Ovary (tissue), 9 donors: ENCODE results near the gene CATSPER4. TPM values are rescaled to one million over a fixed set of nuclear protein-coding genes. Genes with fewer than 3 reads are reported as not detected.

Experiments
- DNase-seq, 5 donors: peaks; one replicate each; pipeline ENCODE4 v3.0.0-alpha.2; 2019 to 2020
- H3K27ac ChIP-seq, 2 donors: fragments of 200-600 bp; one replicate each; pipeline versions ENCODE4 v1.5.1 to v1.8.0; 2019 to 2022
- H3K27me3 ChIP-seq: fragments of 200-600 bp; one replicate; pipeline ENCODE4 v1.8.0; 2022
- H3K36me3 ChIP-seq: fragments of 200-600 bp; sonication (generic); one replicate; pipeline ENCODE4 v1.5.1; 2019
- H3K4me1 ChIP-seq: one replicate; pipeline ENCODE4 v1.8.1; 2013; ENCODE audit warnings: mild to moderate bottlenecking, moderate library complexity; ENCODE audit not compliant: insufficient read depth
- H3K4me3 ChIP-seq: fragments of 200-600 bp; sonication (generic); one replicate; pipeline ENCODE4 v1.5.1; 2017
- H3K9me3 ChIP-seq, 2 donors: fragments of 200-600 bp in 1 of 2; sonication (generic) in 1 of 2; one replicate each; pipeline versions ENCODE4 v1.5.1 to v1.8.1; 2013 to 2019; ENCODE audit warnings: mild to moderate bottlenecking in 1 of 2, moderate library complexity in 1 of 2
- CTCF ChIP-seq, 3 donors: fragments of 450-650 bp in 2 of 3; fragments of 200-600 bp in 1 of 3; IDR thresholded peaks; one replicate each; pipeline versions ENCODE4 v1.5.1 to v1.8.0; 2016 to 2022; ENCODE audit warnings: antibody characterized with exemption in 3 of 3, mild to moderate bottlenecking in 1 of 3
- EP300 ChIP-seq: sonication (generic); formaldehyde crosslinking; IDR thresholded peaks from one replicate; pipeline ENCODE4 v1.6.1; 2017; ENCODE audit warnings: antibody characterized with exemption
- POLR2A ChIP-seq: fragments of 450-650 bp; IDR thresholded peaks from one replicate; pipeline ENCODE4 v1.6.1; 2017; ENCODE audit warnings: antibody characterized with exemption, mild to moderate bottlenecking, moderate library complexity
- WGBS, 3 donors: extraction: QIAGEN DNeasy Blood & Tissue Kit in 1 of 3; methylation state at CpG; one replicate each; pipeline versions ENCODE4 v1.1.5 to v1.1.7; 2013 to 2017; 5-methylcytosine and 5-hydroxymethylcytosine counted together
- intact Hi-C, 4 donors: fragments of 100-400 bp; cut with DNase I; formaldehyde crosslinking; loops; one replicate each; pipeline versions ENCODE4 v1.11.0 to v1.15.1; 2022 to 2023
- polyA plus RNA-seq, 2 donors: library from polyadenylated mRNA; stranded (reverse); fragments of 200-250 nt in 1 of 2; fragments of 350-450 nt in 1 of 2; fragmentation: Illumina TruSeq in 1 of 2; extraction: RNeasy Lipid Tissue Mini Kit (QIAGEN cat#74804) in 1 of 2; gene quantifications; one replicate each; pipeline ENCODE4 v1.2.3, GENCODE V29; 2013 to 2014
- total RNA-seq, 7 donors: library from RNA; depleted of rRNA in 2 of 7; stranded (reverse); fragments of >200 nt in 2 of 7; fragmentation: NEBNext Ultra II Directional in 3 of 7; extraction: Animal tissue kit (Norgen Biotek cat#: 25700) in 3 of 7; gene quantifications; one replicate each; pipeline versions ENCODE4 v1.1.0 to v1.2.4, GENCODE V29; 2016 to 2023
- donor health status: DM: no; HTN: no; CAD: no; lungs with moderate emphysema.
- donor health status: DM: no; HTN: no; CAD: no.
- donor health status: Bipolar disorder and iron deficiency.
- donor health status: DM: yes; HTN: yes; CAD: no.
- donor health status: DM: no; HTN: no; CAD: no.
- donor health status: DM: yes; HTN: yes; CAD: no.

Gene CATSPER4
- total and polyA plus RNA-seq, 9 donors: not detected

GRCh38 chr1:26148887-26149286 is 41.5 kb upstream of the CATSPER4 start:
- H3K9me3 ChIP-seq: no peaks in the 10 kb centered on the region
- no peaks in the 10 kb centered on the region for H3K36me3 ChIP-seq
- intact Hi-C loops: loop anchor here (5.0 to 10.0 kb wide), 2 partner anchors 47 to 114 kb away; no protein-coding TSS in a partner anchor
- no peak for DNase-seq
- H3K27ac ChIP-seq: no peak overlapping the region
- H3K4me1 ChIP-seq: no peaks in the 10 kb centered on the region
- no peaks in the 10 kb centered on the region for H3K27me3 ChIP-seq
- no peak overlapping the region for H3K4me3 ChIP-seq
- TF ChIP-seq EP300 (no peak), POLR2A (no peak), CTCF (IDR thresholded peaks at IDR 0.05) (no peak)

- no peak overlapping the region for H3K27ac ChIP-seq
- intact Hi-C loops: loop anchor here in 1 of 4 donors (10.0 kb wide), 1 partner anchor 119 kb away; no protein-coding TSS in a partner anchor
- H3K36me3 ChIP-seq: no peaks in the 10 kb centered on the region
- TF ChIP-seq POLR2A (no peak), CTCF (IDR thresholded peaks at IDR 0.05) (no peak), EP300 (no peak)
- H3K4me1 ChIP-seq: no peaks in the 10 kb centered on the region
- H3K27me3 ChIP-seq: no peaks in the 10 kb centered on the region
- WGBS, 3 donors: 43 to 52% (median 45%) methylated on average over 5 of the region's 5 CpGs
- H3K9me3 ChIP-seq: no peaks in the 10 kb centered on the region
- no peak overlapping the region for H3K4me3 ChIP-seq
- DNase-seq: no peak
Observed at GRCh38 chr1:26153966-26154532, 36.4 kb upstream of the CATSPER4 start.

- Histone ChIP-seq H3K27ac (no peak overlapping the region), H3K4me1 (no peaks in the 10 kb centered on the region), H3K36me3 (no peaks in the 10 kb centered on the region), H3K4me3 (no peak overlapping the region), H3K27me3 (no peaks in the 10 kb centered on the region), H3K9me3 (no peaks in the 10 kb centered on the region)
- intact Hi-C loops: loop anchor here in 2 of 4 donors (5.0 to 10.0 kb wide), 2 partner anchors 52 to 120 kb away; no protein-coding TSS in a partner anchor
- TF ChIP-seq CTCF (IDR thresholded peaks at IDR 0.05): no peak
- TF ChIP-seq EP300: no peak
- TF ChIP-seq POLR2A: no peak
- DNase-seq: no peak
- 24 to 36% (median 33%) methylated on average over 9 of the region's 9 CpGs for WGBS, 3 donors
Observed at GRCh38 chr1:26154750-26155149, 35.7 kb upstream of the CATSPER4 start.

- 46 to 62% (median 49%) methylated on average over 21 of the region's 21 CpGs for WGBS, 3 donors
- DNase-seq: no peak
- Histone ChIP-seq H3K36me3 (no peaks in the 10 kb centered on the region), H3K27me3 (no peaks in the 10 kb centered on the region), H3K4me1 (no peaks in the 10 kb centered on the region), H3K4me3 (no peak overlapping the region), H3K9me3 (no peaks in the 10 kb centered on the region), H3K27ac (no peak overlapping the region)
- intact Hi-C loops: loop anchor here in 2 of 4 donors (5.0 to 10.0 kb wide), 2 partner anchors 53 to 121 kb away; no protein-coding TSS in a partner anchor
- no peak for TF ChIP-seq CTCF (IDR thresholded peaks at IDR 0.05)
- no peak for TF ChIP-seq POLR2A
- no peak for TF ChIP-seq EP300
Observed at GRCh38 chr1:26155370-26156284, 34.8 kb upstream of the CATSPER4 start.
